ENCODE measurements around the gene ITFG1.
"Not testable (repeated sequence)": the region's sequence is repeated elsewhere in the genome, so short reads cannot be mapped to it uniquely, and the experiment has no call there.

Gene ITFG1

GRCh38 chr16:47229053-47230050 lies 231.5 kb downstream of the ITFG1 start:
- no peak for DNase-seq

- no peak for DNase-seq
Measured at GRCh38 chr16:47228241-47228640, 232.6 kb downstream of the ITFG1 start.

GRCh38 chr16:47213761-47214440 lies 247.0 kb downstream of the ITFG1 start:
- DNase-seq: no peak

- no peak for DNase-seq
Measured at GRCh38 chr16:47211218-47211617, 249.6 kb downstream of the ITFG1 start.

- DNase-seq: no peak
Measured at GRCh38 chr16:47204736-47205504, 255.9 kb downstream of the ITFG1 start.

- not testable (repeated sequence) for DNase-seq
Measured at GRCh38 chr16:47203433-47203832, 257.4 kb downstream of the ITFG1 start.

GRCh38 chr16:47198180-47198575 lies 262.7 kb downstream of the ITFG1 start:
- DNase-seq: no peak

- DNase-seq: no peak
Measured at GRCh38 chr16:47197536-47198179, 263.2 kb downstream of the ITFG1 start.

- no peak for DNase-seq
Measured at GRCh38 chr16:47196457-47196856, 264.4 kb downstream of the ITFG1 start.

GRCh38 chr16:47182318-47182717 lies 278.5 kb downstream of the ITFG1 start:
- no peak for DNase-seq

- not testable (repeated sequence) for DNase-seq
Measured at GRCh38 chr16:47181066-47181465, 279.8 kb downstream of the ITFG1 start.

GRCh38 chr16:47180073-47180472 lies 280.8 kb downstream of the ITFG1 start:
- DNase-seq: no peak

GRCh38 chr16:47175152-47175551 lies 285.7 kb downstream of the ITFG1 start:
- no peak for DNase-seq

- DNase-seq: no peak
Measured at GRCh38 chr16:47162670-47163420, 298.0 kb downstream of the ITFG1 start.

- DNase-seq: no peak
Measured at GRCh38 chr16:47161464-47161863, 299.4 kb downstream of the ITFG1 start.

- DNase-seq: no peak
Measured at GRCh38 chr16:47160422-47160821, 300.4 kb downstream of the ITFG1 start.

- DNase-seq: no peak
Measured at GRCh38 chr16:47158992-47159391, 301.9 kb downstream of the ITFG1 start.

- DNase-seq: no peak
Measured at GRCh38 chr16:47156680-47157215, 304.1 kb downstream of the ITFG1 start.

GRCh38 chr16:47152501-47152900 lies 308.4 kb downstream of the ITFG1 start:
- not testable (repeated sequence) for DNase-seq

- DNase-seq: no peak
Measured at GRCh38 chr16:47150067-47150466, 310.8 kb downstream of the ITFG1 start.

- DNase-seq: no peak
Measured at GRCh38 chr16:47144559-47144877, 316.3 kb downstream of the ITFG1 start.

Data from activated T-cell treated with anti-CD3 and anti-CD28 coated beads for 4 hours (primary cell).